A549 (cell line): ENCODE measurements around the gene IFNA6. TPM values are rescaled to one million over a fixed set of nuclear protein-coding genes. Genes with fewer than 3 reads are reported as not detected.
A peak's percentile ranks its signal among the peaks of the same experiment; 100 is the strongest.

Experiments used
- ATAC-seq, 2 experiments: fragments of 200-7000 bp in 1 of 2; fragments of >200 bp in 1 of 2; cut with Nextera tagmentation in 1 of 2; cut with Tn5 transposase in 1 of 2; 3 replicates each; pipeline versions ENCODE4 v1.8.0 to v1.9.1; 2018 to 2020; ENCODE audit warnings: mild to moderate bottlenecking in 1 of 2, moderate library complexity in 1 of 2
- CTCF ChIA-PET: fragments of 300-600 bp; sonication (Branson Sonifier 250); formaldehyde crosslinking; extraction: SDS; loops from one replicate; lab custom pipeline; 2021; ENCODE audit warnings: antibody characterized with exemption, inconsistent platforms; lab: Yijun Ruan, JAX
- POLR2A ChIA-PET: fragments of 350-600 bp; formaldehyde crosslinking; extraction: SDS; loops from one replicate; lab custom pipeline; 2021; ENCODE audit warnings: antibody characterized with exemption, inconsistent platforms; lab: Yijun Ruan, JAX
- DNase-seq, 2 experiments: peaks; one replicate each; pipeline versions ENCODE4 v3.0.0 to v3.0.0-alpha.2; 2011 to 2016; ENCODE audit warnings: low read depth in 1 of 2, low spot score in 1 of 2
- FAIRE-seq: peaks from 2 replicates; lab custom pipeline; 2011; peaks lifted over from hg19 to GRCh38; lab: Jason Lieb, UNC
- H3K27ac ChIP-seq, 2 experiments: fragments of >200 bp; sonication (Bioruptor Twin); formaldehyde crosslinking; 3 replicates each; pipeline ENCODE4 v1.5.1; 2016 to 2017
- H3K4me1 ChIP-seq: fragments of >200 bp; sonication (Bioruptor Twin); formaldehyde crosslinking; 3 replicates; pipeline ENCODE4 v1.6.1; 2016
- H3K4me2 ChIP-seq: fragments of >200 bp; sonication (Bioruptor Twin); formaldehyde crosslinking; 3 replicates; pipeline ENCODE4 v1.6.1; 2016
- H3K4me3 ChIP-seq: fragments of >200 bp; sonication (Bioruptor Twin); formaldehyde crosslinking; 3 replicates; pipeline ENCODE4 v1.5.1; 2016
- H3K9me3 ChIP-seq: fragments of >200 bp; sonication (Bioruptor Twin); formaldehyde crosslinking; 3 replicates; pipeline ENCODE4 v1.6.1; 2016
- EHF ChIP-seq: fragments of 250-450 bp; sonication (Bioruptor Pico); IDR thresholded peaks from 2 replicates; pipeline ENCODE4 v1.5.0; 2020; ENCODE audit warnings: mild to moderate bottlenecking
- EP300 ChIP-seq, 2 experiments: fragments of >200 bp; sonication (Bioruptor Twin); formaldehyde crosslinking; IDR thresholded peaks; 2 replicates in 1 of 2; 3 replicates in 1 of 2; pipeline ENCODE4 v1.6.1; 2016 to 2017
- MAX ChIP-seq: IDR thresholded peaks from 2 replicates; pipeline ENCODE4 v1.6.1; 2012
- WGBS: methylation state at CpG from one replicate; pipeline ENCODE4 v1.1.6; 2017; ENCODE audit errors: missing lambda C conversion rate; 5-methylcytosine and 5-hydroxymethylcytosine counted together
- polyA plus RNA-seq, 4 experiments: library from polyadenylated mRNA; depleted of rRNA in 3 of 4; stranded (reverse); fragments of >200 nt; fragmentation: RNase III in 1 of 4; extraction: RNeasy Plus Mini Kit Qiagen cat#74134 plus additional on column Dnase treatment in 1 of 4; gene quantifications; 2 replicates in 3 of 4; 3 replicates in 1 of 4; pipeline ENCODE4 v1.2.3, GENCODE V29; 2011 to 2017

Gene IFNA6
- polyA plus RNA-seq, 2 of the 4 experiments (the other 2 are of a cell fraction) = not detected

- Histone ChIP-seq H3K9me3 (no peaks in the 10 kb centered on the region; the same call in 2 of the 3 replicates), H3K27ac (no peak within 1 kb of the TSS), H3K4me3 (no peak within 1 kb of the TSS), H3K4me2 (no peak within 1 kb of the TSS), H3K4me1 (no peaks in the 10 kb centered on the region)
- WGBS = 28% methylated on average over 2 of the region's 2 CpGs
- ATAC-seq (no peak), DNase-seq (no peak), FAIRE-seq (peak; percentile 23)
- CTCF ChIA-PET = interaction anchor here (1.1 kb wide), 1 partner anchor 69 kb away, joined by 4 read pairs; no protein-coding TSS in a partner anchor
- no peak for TF ChIP-seq MAX
- no peak for TF ChIP-seq EP300 (IDR thresholded peaks at IDR 0.05)
- TF ChIP-seq EHF (CRISPR knock-in tag) = no peak
- POLR2A ChIA-PET = no interaction called here
Observed at GRCh38 chr9:21305213-21305612, 45.5 kb downstream of the IFNA6 start, which contains the start of gene IFNA5. TSS of gene IFNA5 (minus strand) at chr9:21305313. CDS start at chr9:21305256, 57 bp downstream.

Other genes starting within 250 kb of the IFNA6 start
- gene IFNW1, start 209.1 kb downstream of the IFNA6 start, polyA plus RNA-seq (2011; rRNA removed) = not detected in 2 replicates
- not detected in 3 replicates for gene IFNW1, start 209.1 kb downstream of the IFNA6 start, polyA plus RNA-seq (2017; fragmentation: RNase III; extraction: RNeasy Plus Mini Kit Qiagen cat#74134 plus additional on column Dnase treatment)
- not detected in 2 replicates for gene IFNA21, start 184.2 kb downstream of the IFNA6 start, polyA plus RNA-seq (2011; rRNA removed)
- not detected in 3 replicates for gene IFNA21, start 184.2 kb downstream of the IFNA6 start, polyA plus RNA-seq (2017; fragmentation: RNase III; extraction: RNeasy Plus Mini Kit Qiagen cat#74134 plus additional on column Dnase treatment)
- gene IFNA4, start 163.3 kb downstream of the IFNA6 start, polyA plus RNA-seq (2011; rRNA removed) = not detected in 2 replicates
- gene IFNA4, start 163.3 kb downstream of the IFNA6 start, polyA plus RNA-seq (2017; fragmentation: RNase III; extraction: RNeasy Plus Mini Kit Qiagen cat#74134 plus additional on column Dnase treatment) = not detected in 3 replicates
- gene IFNA7, start 148.7 kb downstream of the IFNA6 start, polyA plus RNA-seq (2011; rRNA removed) = not detected in 2 replicates
- gene IFNA7, start 148.7 kb downstream of the IFNA6 start, polyA plus RNA-seq (2017; fragmentation: RNase III; extraction: RNeasy Plus Mini Kit Qiagen cat#74134 plus additional on column Dnase treatment) = not detected in 3 replicates
- not detected in 2 replicates for gene IFNA10, start 143.7 kb downstream of the IFNA6 start, polyA plus RNA-seq (2011; rRNA removed)
- gene IFNA10, start 143.7 kb downstream of the IFNA6 start, polyA plus RNA-seq (2017; fragmentation: RNase III; extraction: RNeasy Plus Mini Kit Qiagen cat#74134 plus additional on column Dnase treatment) = not detected in 3 replicates
- not detected in 2 replicates for gene IFNA16, start 133.6 kb downstream of the IFNA6 start, polyA plus RNA-seq (2011; rRNA removed)
- gene IFNA16, start 133.6 kb downstream of the IFNA6 start, polyA plus RNA-seq (2017; fragmentation: RNase III; extraction: RNeasy Plus Mini Kit Qiagen cat#74134 plus additional on column Dnase treatment) = not detected in 3 replicates
- not detected in 2 replicates for gene IFNA17, start 122.7 kb downstream of the IFNA6 start, polyA plus RNA-seq (2011; rRNA removed)
- not detected in 3 replicates for gene IFNA17, start 122.7 kb downstream of the IFNA6 start, polyA plus RNA-seq (2017; fragmentation: RNase III; extraction: RNeasy Plus Mini Kit Qiagen cat#74134 plus additional on column Dnase treatment)
- not detected in 2 replicates for gene IFNA14, start 110.9 kb downstream of the IFNA6 start, polyA plus RNA-seq (2011; rRNA removed)
- not detected in 3 replicates for gene IFNA14, start 110.9 kb downstream of the IFNA6 start, polyA plus RNA-seq (2017; fragmentation: RNase III; extraction: RNeasy Plus Mini Kit Qiagen cat#74134 plus additional on column Dnase treatment)
- gene IFNA5, start 45.6 kb downstream of the IFNA6 start, polyA plus RNA-seq (2011; rRNA removed) = not detected in 2 replicates
- gene IFNA5, start 45.6 kb downstream of the IFNA6 start, polyA plus RNA-seq (2017; fragmentation: RNase III; extraction: RNeasy Plus Mini Kit Qiagen cat#74134 plus additional on column Dnase treatment) = not detected in 3 replicates
- 25.3 and 27.4 TPM in 2 replicates for gene KLHL9, start 15.5 kb downstream of the IFNA6 start, polyA plus RNA-seq (2011; rRNA removed)
- gene KLHL9, start 15.5 kb downstream of the IFNA6 start, polyA plus RNA-seq (2017; fragmentation: RNase III; extraction: RNeasy Plus Mini Kit Qiagen cat#74134 plus additional on column Dnase treatment) = 17.8 to 19.5 TPM (median 18.6 TPM) in 3 replicates
- gene IFNA13, start 17.2 kb upstream of the IFNA6 start, polyA plus RNA-seq (2011; rRNA removed) = not detected in 2 replicates
- not detected in 3 replicates for gene IFNA13, start 17.2 kb upstream of the IFNA6 start, polyA plus RNA-seq (2017; fragmentation: RNase III; extraction: RNeasy Plus Mini Kit Qiagen cat#74134 plus additional on column Dnase treatment)
- not detected in 2 replicates for gene IFNA2, start 34.5 kb upstream of the IFNA6 start, polyA plus RNA-seq (2011; rRNA removed)
- not detected in 3 replicates for gene IFNA2, start 34.5 kb upstream of the IFNA6 start, polyA plus RNA-seq (2017; fragmentation: RNase III; extraction: RNeasy Plus Mini Kit Qiagen cat#74134 plus additional on column Dnase treatment)
- gene IFNA8, start 58.2 kb upstream of the IFNA6 start, polyA plus RNA-seq (2011; rRNA removed) = not detected in 2 replicates
- gene IFNA8, start 58.2 kb upstream of the IFNA6 start, polyA plus RNA-seq (2017; fragmentation: RNase III; extraction: RNeasy Plus Mini Kit Qiagen cat#74134 plus additional on column Dnase treatment) = not detected in 3 replicates
- not detected in 2 replicates for gene IFNA1, start 89.6 kb upstream of the IFNA6 start, polyA plus RNA-seq (2011; rRNA removed)
- not detected in 3 replicates for gene IFNA1, start 89.6 kb upstream of the IFNA6 start, polyA plus RNA-seq (2017; fragmentation: RNase III; extraction: RNeasy Plus Mini Kit Qiagen cat#74134 plus additional on column Dnase treatment)
- gene IFNE, start 131.4 kb upstream of the IFNA6 start, polyA plus RNA-seq (2011; rRNA removed) = 3.1 and 4.3 TPM in 2 replicates
- 2.3 to 2.5 TPM (median 2.4 TPM) in 3 replicates for gene IFNE, start 131.4 kb upstream of the IFNA6 start, polyA plus RNA-seq (2017; fragmentation: RNase III; extraction: RNeasy Plus Mini Kit Qiagen cat#74134 plus additional on column Dnase treatment)